MM.1S (cell line): ENCODE measurements around the gene ICAM1.

ENCODE experiments used
- CTCF ChIP-seq: fragments of 300-600 bp; sonication (generic); IDR thresholded peaks from 2 replicates; pipeline ENCODE4 v1.5.1; 2016; ENCODE audit warnings: antibody characterized with exemption, low read length, mixed read lengths
- EZH2 ChIP-seq: fragments of 300-600 bp; sonication (generic); optimal IDR thresholded peaks from 2 replicates; pipeline ENCODE3; 2017; ENCODE audit warnings: low read depth, mild to moderate bottlenecking, antibody characterized with exemption, low read length, mixed read lengths
- EZH2phosphoT487 ChIP-seq: fragments of 300-600 bp; sonication (generic); IDR thresholded peaks from 2 replicates; pipeline ENCODE4 v1.6.1; 2018; ENCODE audit warnings: antibody characterized with exemption, low read length

- no peak for TF ChIP-seq EZH2
- no peak for TF ChIP-seq CTCF
- TF ChIP-seq EZH2phosphoT487, result no peak
Measured at GRCh38 chr19:10284960-10285278, 14.0 kb downstream of the ICAM1 start.
